ENCODE results near the gene UTP3. TPM values are rescaled to one million over a fixed set of nuclear protein-coding genes. Genes with fewer than 3 reads are reported as not detected.
"Not testable (repeated sequence)": the region's sequence is repeated elsewhere in the genome, so short reads cannot be mapped to it uniquely, and the experiment has no call there.

UTP3 gene
- total RNA-seq, 1 donor from 2014 or later, result 24.5 TPM

GRCh38 chr4:70658418-70658817 lies 29.9 kb upstream of the UTP3 start:
- Histone ChIP-seq H3K4me3 (ENCODE audit: low read depth, low read length) (no peak overlapping the region), H3K36me3 (ENCODE audit: control insufficient read depth, insufficient read depth, low read length) (no peaks in the 10 kb centered on the region), H3K27me3 (ENCODE audit: control insufficient read depth, insufficient read depth, low read length) (no peaks in the 10 kb centered on the region)
- TF ChIP-seq CTCF (IDR thresholded peaks at IDR 0.05; ENCODE audit: insufficient read depth, low read length, poor library complexity, severe bottlenecking), result no peak
- DNase-seq (ENCODE audit: low read depth), result no peak

- no peaks in the 10 kb centered on the region for H3K27me3 ChIP-seq (ENCODE audit: control insufficient read depth, insufficient read depth, low read length)
- no peak for TF ChIP-seq CTCF (IDR thresholded peaks at IDR 0.05; ENCODE audit: insufficient read depth, low read length, poor library complexity, severe bottlenecking)
- no peak overlapping the region for H3K4me3 ChIP-seq (ENCODE audit: low read depth, low read length)
- no peak for DNase-seq (ENCODE audit: low read depth)
- H3K36me3 ChIP-seq (ENCODE audit: control insufficient read depth, insufficient read depth, low read length), result no peaks in the 10 kb centered on the region
These were observed 28.2 kb upstream of the UTP3 start for GRCh38 chr4:70660106-70660505.

- not testable (repeated sequence) for H3K36me3 ChIP-seq (ENCODE audit: control insufficient read depth, insufficient read depth, low read length); H3K27me3 ChIP-seq (ENCODE audit: control insufficient read depth, insufficient read depth, low read length); DNase-seq (ENCODE audit: low read depth); H3K4me3 ChIP-seq (ENCODE audit: low read depth, low read length)
These were observed 26.9 kb upstream of the UTP3 start for GRCh38 chr4:70661309-70661922.

- H3K4me3 ChIP-seq (ENCODE audit: low read depth, low read length), result no peak within 1 kb of the TSS
- no peaks in the 10 kb centered on the region for H3K27me3 ChIP-seq (ENCODE audit: control insufficient read depth, insufficient read depth, low read length)
- no peaks in the 10 kb centered on the region for H3K36me3 ChIP-seq (ENCODE audit: control insufficient read depth, insufficient read depth, low read length)
- no peak for TF ChIP-seq CTCF (IDR thresholded peaks at IDR 0.05; ENCODE audit: insufficient read depth, low read length, poor library complexity, severe bottlenecking)
- no peak for DNase-seq (ENCODE audit: low read depth)
These were observed 22.0 kb upstream of the UTP3 start, which contains the start of gene JCHAIN for GRCh38 chr4:70666369-70666768. JCHAIN (minus strand) TSS chr4:70666508; CDS start chr4:70666490, 18 bp downstream.

- no peak for TF ChIP-seq CTCF (IDR thresholded peaks at IDR 0.05; ENCODE audit: insufficient read depth, low read length, poor library complexity, severe bottlenecking)
- no peaks in the 10 kb centered on the region for H3K27me3 ChIP-seq (ENCODE audit: control insufficient read depth, insufficient read depth, low read length)
- no peak overlapping the region for H3K4me3 ChIP-seq (ENCODE audit: low read depth, low read length)
- H3K36me3 ChIP-seq (ENCODE audit: control insufficient read depth, insufficient read depth, low read length), result no peaks in the 10 kb centered on the region
- no peak for DNase-seq (ENCODE audit: low read depth)
These were observed 20.4 kb upstream of the UTP3 start for GRCh38 chr4:70667740-70668535.

- Histone ChIP-seq H3K4me3 (ENCODE audit: low read depth, low read length) (no peak overlapping the region), H3K36me3 (ENCODE audit: control insufficient read depth, insufficient read depth, low read length) (no peaks in the 10 kb centered on the region), H3K27me3 (ENCODE audit: control insufficient read depth, insufficient read depth, low read length) (no peaks in the 10 kb centered on the region)
- peak; percentile 49 for DNase-seq (ENCODE audit: low read depth)
- TF ChIP-seq CTCF (IDR thresholded peaks at IDR 0.05; ENCODE audit: insufficient read depth, low read length, poor library complexity, severe bottlenecking), result no peak
These were observed 17.9 kb upstream of the UTP3 start for GRCh38 chr4:70670332-70671014.
